TTC549 (cell line): ENCODE data around the gene IFI6.
"Not testable (repeated sequence)": the region's sequence is repeated elsewhere in the genome, so short reads cannot be mapped to it uniquely, and the experiment has no call there.

Source experiments
- FAIRE-seq: peaks from 2 replicates; lab custom pipeline; 2012; peaks lifted over from hg19 to GRCh38; lab: Jason Lieb, UNC

The IFI6 gene

GRCh38 chr1:27650171-27650538 is 21.8 kb downstream of the IFI6 start:
- FAIRE-seq, result no peak

- FAIRE-seq, result no peak
Measured at GRCh38 chr1:27649306-27649635, 22.7 kb downstream of the IFI6 start.

- no peak for FAIRE-seq
Measured at GRCh38 chr1:27648602-27649305, 23.2 kb downstream of the IFI6 start.

- no peak for FAIRE-seq
Measured at GRCh38 chr1:27647328-27647727, 24.7 kb downstream of the IFI6 start.

- FAIRE-seq, result no peak
Measured at GRCh38 chr1:27646676-27647075, 25.3 kb downstream of the IFI6 start.

- no peak for FAIRE-seq
Measured at GRCh38 chr1:27645071-27645415, 26.9 kb downstream of the IFI6 start.

GRCh38 chr1:27644369-27645070 is 27.5 kb downstream of the IFI6 start:
- no peak for FAIRE-seq

- FAIRE-seq, result no peak
Measured at GRCh38 chr1:27643600-27644368, 28.2 kb downstream of the IFI6 start.

GRCh38 chr1:27640514-27640913 is 31.5 kb downstream of the IFI6 start:
- FAIRE-seq, result not testable (repeated sequence)

- no peak for FAIRE-seq
Measured at GRCh38 chr1:27638805-27639204, 33.2 kb downstream of the IFI6 start.

- no peak for FAIRE-seq
Measured at GRCh38 chr1:27638047-27638734, 33.8 kb downstream of the IFI6 start.

- FAIRE-seq, result no peak
Measured at GRCh38 chr1:27635396-27636142, 36.4 kb downstream of the IFI6 start.

GRCh38 chr1:27634985-27635367 is 37.0 kb downstream of the IFI6 start, which contains the start of gene FGR:
FGR (minus strand) TSS chr1:27635185; CDS start chr1:27623916, 11,269 bp downstream.
- FAIRE-seq, result no peak

GRCh38 chr1:27634177-27634984 is 37.6 kb downstream of the IFI6 start:
- no peak for FAIRE-seq

- no peak for FAIRE-seq
Measured at GRCh38 chr1:27633640-27634176, 38.3 kb downstream of the IFI6 start.

GRCh38 chr1:27633298-27633610 is 38.7 kb downstream of the IFI6 start:
- no peak for FAIRE-seq

GRCh38 chr1:27632387-27633297 is 39.4 kb downstream of the IFI6 start:
- FAIRE-seq, result no peak

- FAIRE-seq, result no peak
Measured at GRCh38 chr1:27630859-27631491, 41.0 kb downstream of the IFI6 start.

- no peak for FAIRE-seq
Measured at GRCh38 chr1:27628712-27629111, 43.3 kb downstream of the IFI6 start.

GRCh38 chr1:27627733-27628132 is 44.3 kb downstream of the IFI6 start:
- not testable (repeated sequence) for FAIRE-seq
